SK-N-MC (cell line): ENCODE data around the gene TRMT10A.

ENCODE experiments used
- DNase-seq: peaks from one replicate; pipeline ENCODE4 v3.0.0-alpha.2; 2011; ENCODE audit warnings: low read depth, low spot score
- H3K27ac ChIP-seq: fragments of 200-600 bp; sonication (generic); 2 replicates; pipeline ENCODE4 v1.5.1; 2016; ENCODE audit warnings: mixed run types
- H3K36me3 ChIP-seq: fragments of 200-600 bp; sonication (generic); 2 replicates; pipeline ENCODE4 v1.6.1; 2017; ENCODE audit warnings: antibody characterized with exemption, low read length, mixed read lengths; ENCODE audit not compliant: insufficient read depth
- H3K4me3 ChIP-seq: fragments of 200-600 bp; sonication (generic); 2 replicates; pipeline ENCODE4 v1.5.1; 2016
- H3K9ac ChIP-seq: fragments of 200-600 bp; sonication (generic); 2 replicates; pipeline ENCODE4 v1.8.0; 2017; ENCODE audit warnings: mixed run types, mixed read lengths; ENCODE audit not compliant: insufficient read length
- H3K9me3 ChIP-seq: fragments of 200-600 bp; sonication (generic); 2 replicates; pipeline ENCODE4 v1.6.1; 2017; ENCODE audit warnings: low read depth, mild to moderate bottlenecking, antibody characterized with exemption, low read length, moderate library complexity, mixed read lengths
- EZH2 ChIP-seq: fragments of 200-600 bp; sonication (generic); IDR thresholded peaks from one replicate; pipeline ENCODE4 v1.6.1; 2017; ENCODE audit warnings: antibody characterized with exemption
- FOXP2 ChIP-seq: optimal IDR thresholded peaks from 2 replicates; pipeline ENCODE3; 2011; ENCODE audit warnings: mild to moderate bottlenecking, moderate library complexity; ENCODE audit not compliant: insufficient read depth; ENCODE audit errors: extremely low read length, control extremely low read depth
- POLR2AphosphoS5 ChIP-seq: IDR thresholded peaks from 2 replicates; pipeline ENCODE4 v1.6.1; 2012; ENCODE audit warnings: mild to moderate bottlenecking, low read depth, low read length, borderline replicate concordance

TRMT10A gene

GRCh38 chr4:99573735-99574368 is 10.0 kb upstream of the TRMT10A start:
- DNase-seq = no peak
- H3K4me3 ChIP-seq = no peak overlapping the region
- H3K9me3 ChIP-seq = no peaks in the 10 kb centered on the region
- H3K36me3 ChIP-seq = no peaks in the 10 kb centered on the region
- TF ChIP-seq EZH2 = no peak
- no peak for TF ChIP-seq FOXP2
- no peak for TF ChIP-seq POLR2AphosphoS5
- no peak overlapping the region for H3K9ac ChIP-seq
- no peak overlapping the region for H3K27ac ChIP-seq

- H3K27ac ChIP-seq = no peak overlapping the region
- no peak for DNase-seq
Measured at GRCh38 chr4:99572527-99573240, 8.8 kb upstream of the TRMT10A start.

DNA sequence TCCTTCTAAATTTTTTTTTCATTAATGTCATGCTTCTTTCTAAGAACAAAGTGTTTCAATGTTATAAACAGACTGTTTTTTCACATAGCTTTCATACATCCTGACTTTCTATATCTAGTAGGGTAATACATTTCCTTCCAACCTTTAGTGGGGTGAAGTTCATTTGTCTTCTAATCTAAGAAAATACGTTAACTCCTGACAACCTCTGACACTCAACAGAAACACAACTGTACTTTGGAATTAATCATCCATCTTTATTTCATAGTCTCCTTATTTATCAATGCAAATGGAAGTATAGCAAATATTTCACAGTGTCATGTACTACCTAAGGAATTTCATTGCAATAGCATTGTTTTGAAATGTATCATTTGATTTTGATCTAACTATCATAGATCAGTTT is 8.0 kb upstream of the TRMT10A start:
- no peak for DNase-seq
- TF ChIP-seq POLR2AphosphoS5 = no peak
- TF ChIP-seq FOXP2 = no peak
- TF ChIP-seq EZH2 = no peak

More at GRCh38 chr4:99572527-99573240, 8.8 kb upstream of the TRMT10A start:
- Histone ChIP-seq H3K36me3 (no peaks in the 10 kb centered on the region), H3K9ac (no peak overlapping the region), H3K9me3 (no peaks in the 10 kb centered on the region), H3K4me3 (no peak overlapping the region)
- no peak for TF ChIP-seq EZH2
- no peak for TF ChIP-seq POLR2AphosphoS5
- no peak for TF ChIP-seq FOXP2

GRCh38 chr4:99564921-99565320 is 1.1 kb upstream of the TRMT10A start:
- Histone ChIP-seq H3K27ac (no peak overlapping the region), H3K9ac (peak overlapping the region; percentile 95), H3K4me3 (no peak overlapping the region), H3K9me3 (no peaks in the 10 kb centered on the region), H3K36me3 (no peaks in the 10 kb centered on the region)
- TF ChIP-seq EZH2 = no peak
- TF ChIP-seq POLR2AphosphoS5 = no peak
- no peak for TF ChIP-seq FOXP2
- no peak for DNase-seq

More for the DNA sequence above, 8.0 kb upstream of the TRMT10A start:
- H3K36me3 ChIP-seq = no peaks in the 10 kb centered on the region
- no peak overlapping the region for H3K4me3 ChIP-seq
- H3K27ac ChIP-seq = no peak overlapping the region
- H3K9me3 ChIP-seq = no peaks in the 10 kb centered on the region
- no peak overlapping the region for H3K9ac ChIP-seq

DNA sequence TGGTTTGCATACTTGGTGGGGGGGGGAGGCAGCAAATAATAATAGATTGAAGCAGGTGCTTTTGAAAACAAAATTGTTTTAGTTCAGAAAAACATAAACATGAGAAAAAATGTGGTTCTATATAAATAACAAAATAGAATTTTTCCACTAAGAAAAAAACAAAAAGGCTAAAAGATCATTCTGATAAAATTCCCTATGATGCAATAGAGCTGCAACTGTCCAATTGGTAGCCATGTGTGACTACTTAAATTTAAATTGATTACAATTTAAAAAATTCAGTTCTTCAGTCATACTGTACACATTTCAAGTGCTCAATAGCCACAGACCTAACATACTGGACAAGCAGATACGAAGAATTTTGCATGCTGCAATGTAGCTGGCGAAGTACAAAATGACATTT is 11.0 kb downstream of the TRMT10A start:
- Histone ChIP-seq H3K9me3 (no peaks in the 10 kb centered on the region), H3K36me3 (peaks cover 6% of the 10 kb centered on the region; the same call in 1 of the 2 replicates), H3K9ac (no peak overlapping the region), H3K27ac (no peak overlapping the region; the same call in 1 of the 2 replicates), H3K4me3 (no peak overlapping the region)
- no peak for TF ChIP-seq EZH2
- no peak for TF ChIP-seq POLR2AphosphoS5
- no peak for TF ChIP-seq FOXP2
- DNase-seq = no peak

- TF ChIP-seq EZH2 (no peak), POLR2AphosphoS5 (no peak), FOXP2 (no peak)
- H3K9me3 ChIP-seq = no peaks in the 10 kb centered on the region
- H3K27ac ChIP-seq = no peak overlapping the region
- no peak overlapping the region for H3K9ac ChIP-seq
- no peak for DNase-seq
- no peaks in the 10 kb centered on the region for H3K36me3 ChIP-seq
- no peak overlapping the region for H3K4me3 ChIP-seq
Measured at GRCh38 chr4:99540277-99540939, 23.4 kb downstream of the TRMT10A start.

GRCh38 chr4:99537674-99538073 is 26.2 kb downstream of the TRMT10A start:
- no peak overlapping the region for H3K27ac ChIP-seq
- H3K4me3 ChIP-seq = no peak overlapping the region
- DNase-seq = no peak
- no peaks in the 10 kb centered on the region for H3K9me3 ChIP-seq
- TF ChIP-seq EZH2 (no peak), POLR2AphosphoS5 (no peak), FOXP2 (no peak)
- no peaks in the 10 kb centered on the region for H3K36me3 ChIP-seq
- no peak overlapping the region for H3K9ac ChIP-seq

DNA sequence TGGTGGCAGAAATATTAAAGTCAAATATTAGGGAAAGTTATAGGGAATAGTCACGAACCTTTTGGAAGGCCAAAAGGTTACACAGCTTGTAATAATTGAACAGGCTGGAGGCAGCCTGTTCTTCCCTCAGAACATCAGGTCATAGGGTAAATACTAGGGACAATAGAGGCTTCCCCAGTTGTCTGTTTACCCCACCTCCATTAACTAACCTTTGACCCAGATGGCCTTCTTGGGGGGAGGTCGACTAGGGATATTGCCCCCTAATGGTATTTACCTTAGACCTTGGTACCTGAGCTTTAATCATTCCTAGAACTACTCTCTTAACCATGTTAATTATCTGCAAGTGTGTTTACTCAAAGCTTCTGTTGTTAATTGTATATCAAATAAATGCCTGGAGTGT is 27.0 kb downstream of the TRMT10A start:
- no peak for TF ChIP-seq POLR2AphosphoS5
- TF ChIP-seq FOXP2 = no peak
- TF ChIP-seq EZH2 = no peak
- no peak overlapping the region for H3K9ac ChIP-seq
- no peaks in the 10 kb centered on the region for H3K9me3 ChIP-seq
- H3K36me3 ChIP-seq = no peaks in the 10 kb centered on the region
- no peak for DNase-seq
- no peak overlapping the region for H3K4me3 ChIP-seq
- H3K27ac ChIP-seq = no peak overlapping the region
